Urothelium cell line (cell line): ENCODE measurements around the gene TLE4.

ENCODE experiments used
- DNase-seq: peaks from one replicate; pipeline ENCODE4 v3.0.0; 2011; ENCODE audit warnings: low spot score, mixed read lengths
- FAIRE-seq: peaks from 2 replicates; lab custom pipeline; 2011; peaks lifted over from hg19 to GRCh38; lab: Jason Lieb, UNC

Gene TLE4

DNA sequence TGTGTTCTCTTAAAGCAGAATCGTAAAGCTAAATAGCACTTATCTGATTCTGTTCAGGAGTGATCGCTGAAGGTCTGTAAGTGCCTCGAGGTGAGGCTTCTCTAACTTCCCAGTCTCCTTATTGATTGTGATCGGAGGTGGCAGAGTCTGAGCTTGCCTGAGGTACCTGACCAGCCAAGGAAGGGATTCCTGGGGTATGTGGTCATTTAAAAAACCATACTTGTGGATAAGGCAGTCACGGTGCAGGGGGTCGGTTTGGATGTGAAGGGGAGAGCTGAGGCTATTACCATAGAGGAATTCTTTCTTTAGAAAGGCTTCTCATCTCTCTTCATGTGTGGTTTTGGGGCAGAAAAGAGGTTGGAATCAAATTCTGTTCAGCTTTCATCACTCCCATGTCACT lies 193.7 kb downstream of the TLE4 start:
- FAIRE-seq: no peak
- DNase-seq: no peak

DNA sequence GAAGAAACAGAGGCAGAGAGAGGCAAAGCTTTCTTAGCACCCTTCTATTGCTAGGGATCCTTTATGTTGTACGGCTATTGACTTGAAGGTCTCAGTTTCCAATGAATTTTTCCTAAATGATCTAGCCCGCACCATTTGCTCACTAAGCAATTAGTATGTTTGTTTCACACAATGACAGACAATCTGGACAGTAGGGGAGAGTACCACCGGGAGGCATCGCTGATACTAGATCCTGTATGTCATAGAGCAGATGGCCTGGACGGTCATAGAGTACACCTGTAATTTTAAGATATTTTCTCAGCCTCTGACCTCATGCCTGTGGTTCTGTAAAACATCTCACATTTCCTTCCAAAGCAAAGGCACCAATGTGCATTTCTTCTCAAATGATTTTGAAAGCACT lies 194.3 kb downstream of the TLE4 start:
- no peak for DNase-seq

DNA sequence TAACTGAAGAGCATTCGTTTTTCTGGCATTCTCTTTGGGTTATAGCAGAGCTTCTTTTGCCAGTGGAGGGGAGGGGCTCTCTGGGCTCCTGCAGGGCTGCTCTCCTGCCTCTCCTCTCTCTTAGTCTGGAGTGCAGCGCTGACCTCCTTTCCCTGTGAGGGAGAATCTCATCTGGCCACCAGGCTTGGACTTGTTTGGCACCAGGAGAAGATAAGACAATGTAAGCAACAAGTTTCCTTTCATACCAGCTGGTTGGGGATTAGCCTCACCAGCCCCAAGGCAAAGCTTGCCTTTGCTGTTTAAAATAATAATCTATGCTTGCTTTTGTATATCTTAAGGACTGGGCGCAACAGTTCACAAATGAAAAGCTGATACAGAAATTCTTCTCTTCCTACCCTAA lies 196.4 kb downstream of the TLE4 start:
- no peak for DNase-seq
- no peak for FAIRE-seq

More for the DNA sequence above, 194.3 kb downstream of the TLE4 start:
- FAIRE-seq: no peak

DNA sequence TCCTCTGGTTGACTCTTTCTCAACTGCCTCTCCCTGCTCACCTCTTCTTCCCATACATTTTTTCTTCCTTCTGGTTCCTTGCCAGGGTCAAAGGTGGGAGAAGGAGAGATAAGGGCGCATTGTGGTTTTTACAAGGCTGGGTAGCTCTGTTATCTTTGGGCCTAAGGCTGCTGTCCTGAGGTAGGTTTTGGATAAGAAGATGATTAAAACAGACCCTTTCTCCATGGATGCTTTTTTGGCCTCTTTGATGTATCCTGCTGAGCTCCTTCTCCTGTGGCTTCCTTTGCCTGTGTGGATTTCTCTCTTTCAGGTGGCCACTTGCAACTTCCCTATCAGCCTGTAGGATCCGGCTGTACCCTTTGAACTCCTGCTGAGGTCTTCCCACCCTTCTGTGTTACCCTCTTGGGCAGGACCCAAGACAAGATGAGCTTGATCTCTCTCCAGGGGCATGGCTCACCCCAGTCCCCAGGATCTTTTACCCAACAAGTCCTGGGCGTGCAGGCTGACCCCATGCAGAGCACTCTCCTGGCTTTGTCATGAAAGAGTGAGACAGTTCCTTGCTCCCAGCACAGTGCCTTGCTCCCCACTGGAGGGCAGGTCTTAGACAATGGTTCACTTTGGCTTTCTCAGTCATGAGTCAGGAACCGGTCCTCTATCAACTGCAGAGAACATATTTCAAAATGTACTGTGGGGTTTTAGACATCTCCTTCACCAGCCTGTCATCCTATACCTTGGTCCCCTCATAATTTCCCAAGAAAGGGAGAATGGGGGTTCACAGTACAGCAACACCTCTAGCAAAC lies 197.9 kb downstream of the TLE4 start:
- DNase-seq (no peak), FAIRE-seq (no peak)

DNA sequence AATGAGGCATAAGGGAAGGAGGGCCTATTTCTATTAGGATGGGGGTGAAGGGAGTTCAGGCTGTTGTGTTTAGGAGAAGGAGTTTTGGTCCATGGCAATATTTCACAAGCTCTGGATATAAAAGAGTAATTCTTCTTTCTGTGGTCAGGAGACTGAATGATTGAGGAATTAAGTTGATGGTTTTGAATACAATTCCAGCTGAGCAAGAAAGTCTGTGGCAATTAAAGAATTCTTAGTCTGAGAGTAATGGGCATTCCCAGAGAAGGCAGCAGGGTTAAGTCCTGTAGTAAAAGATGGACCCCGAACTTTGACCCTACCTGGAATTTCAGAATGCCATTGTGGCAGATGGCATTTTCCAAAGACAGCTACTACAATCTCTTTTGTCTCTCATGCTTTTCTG lies 202.6 kb downstream of the TLE4 start:
- no peak for FAIRE-seq
- DNase-seq: no peak
